GM18868 (cell line): ENCODE results near the gene KLK8.
"Not testable (repeated sequence)": the region's sequence is repeated elsewhere in the genome, so short reads cannot be mapped to it uniquely, and the experiment has no call there.

Experiments
- ATAC-seq: cut with Tn5 transposase; IDR thresholded peaks from one replicate; pipeline ENCODE4 v1.9.1; 2021; ENCODE audit warnings: mild to moderate bottlenecking, moderate library complexity; ENCODE audit not compliant: unreplicated experiment

Gene KLK8

DNA sequence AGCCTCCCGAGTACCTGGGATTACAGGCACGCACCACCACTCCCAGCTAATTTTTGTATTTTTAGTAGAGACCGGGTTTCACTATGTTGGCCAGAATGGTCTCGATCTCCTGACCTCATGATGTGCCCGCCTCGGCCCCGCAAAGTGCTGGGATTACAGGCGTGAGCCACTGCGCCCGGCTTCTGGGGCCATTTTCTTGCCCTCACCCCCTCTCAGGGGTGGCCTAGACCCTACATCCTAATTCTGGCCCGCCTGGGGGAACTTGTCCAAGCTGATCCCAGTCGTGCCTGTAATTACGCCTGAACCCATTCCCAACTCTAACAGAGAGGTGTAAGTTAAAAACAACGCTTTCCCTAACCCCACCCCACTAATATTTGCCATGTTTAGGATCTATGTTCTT, 17.0 kb downstream of the KLK8 start:
- ATAC-seq: not testable (repeated sequence)

DNA sequence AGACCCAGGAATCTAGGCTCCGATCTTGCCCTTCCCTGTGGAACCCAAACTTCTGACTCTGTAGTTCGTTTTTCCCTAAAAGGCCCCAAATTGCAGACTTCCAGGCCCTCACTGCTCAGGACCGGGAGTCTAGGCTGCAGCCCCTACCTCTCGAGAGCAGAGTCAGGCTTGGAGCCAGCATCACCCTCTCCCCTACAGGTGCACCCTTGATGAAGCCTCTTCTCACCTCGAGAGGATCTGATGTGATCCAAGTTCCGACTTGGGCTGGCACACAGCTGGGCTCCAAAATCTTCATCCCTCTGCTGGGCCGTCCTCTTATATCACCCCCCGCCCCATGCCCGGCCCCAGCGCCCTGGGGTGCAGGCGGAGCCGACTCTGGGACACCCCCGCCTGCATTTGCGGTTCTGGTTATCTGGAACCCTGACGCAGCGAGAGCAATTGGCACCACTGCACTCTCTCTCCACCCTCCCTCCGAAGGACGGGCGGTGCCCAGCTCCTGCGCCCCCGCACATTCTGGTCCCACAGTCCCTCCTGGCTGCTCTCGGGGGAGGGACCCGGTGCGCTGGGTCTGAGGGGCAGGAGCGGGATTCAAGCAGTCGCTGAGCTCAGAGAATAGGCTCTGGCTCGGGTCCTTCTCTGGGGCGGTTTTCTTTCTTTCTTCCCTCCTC, 17.6 kb downstream of the KLK8 start, which contains the start of gene KLK7:
KLK7 (minus strand) TSS at position 293 of the 668 bp plus-strand sequence. CDS start 1,518 bp downstream, outside the sequence.
- ATAC-seq: no peak

GRCh38 chr19:50982186-50982585, 19.2 kb downstream of the KLK8 start:
- ATAC-seq: no peak

DNA sequence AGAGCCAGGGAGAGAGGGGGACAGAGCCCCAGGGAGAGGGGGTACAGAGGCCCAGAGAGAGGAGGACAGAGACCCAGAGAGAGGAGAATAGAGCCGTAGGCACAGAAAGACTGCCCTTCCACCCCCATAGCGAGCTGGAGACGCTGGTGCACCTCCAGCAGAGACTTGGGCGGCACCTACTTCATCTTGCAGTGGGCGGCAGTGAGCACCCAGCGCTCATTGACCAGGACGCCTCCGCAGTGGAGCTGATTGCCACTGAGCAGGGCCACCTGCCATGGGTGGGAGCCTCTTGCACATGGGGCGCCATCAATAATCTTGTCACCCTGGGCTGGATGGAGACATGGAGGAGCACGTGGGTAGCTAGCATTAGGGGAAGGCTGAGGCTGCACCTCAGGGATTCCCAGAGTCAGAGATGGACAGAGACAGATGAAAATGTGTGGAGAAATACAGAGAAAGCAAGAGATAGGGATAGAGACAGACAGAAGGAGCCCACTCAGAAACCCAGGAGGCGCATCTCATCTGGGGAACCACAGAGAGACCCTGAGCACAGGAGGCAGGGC, 19.7 kb downstream of the KLK8 start:
- no peak for ATAC-seq

- ATAC-seq: no peak
These were observed 21.2 kb downstream of the KLK8 start for GRCh38 chr19:50980208-50980607.

- no peak for ATAC-seq
These were observed 21.6 kb downstream of the KLK8 start for GRCh38 chr19:50979758-50980157.

DNA sequence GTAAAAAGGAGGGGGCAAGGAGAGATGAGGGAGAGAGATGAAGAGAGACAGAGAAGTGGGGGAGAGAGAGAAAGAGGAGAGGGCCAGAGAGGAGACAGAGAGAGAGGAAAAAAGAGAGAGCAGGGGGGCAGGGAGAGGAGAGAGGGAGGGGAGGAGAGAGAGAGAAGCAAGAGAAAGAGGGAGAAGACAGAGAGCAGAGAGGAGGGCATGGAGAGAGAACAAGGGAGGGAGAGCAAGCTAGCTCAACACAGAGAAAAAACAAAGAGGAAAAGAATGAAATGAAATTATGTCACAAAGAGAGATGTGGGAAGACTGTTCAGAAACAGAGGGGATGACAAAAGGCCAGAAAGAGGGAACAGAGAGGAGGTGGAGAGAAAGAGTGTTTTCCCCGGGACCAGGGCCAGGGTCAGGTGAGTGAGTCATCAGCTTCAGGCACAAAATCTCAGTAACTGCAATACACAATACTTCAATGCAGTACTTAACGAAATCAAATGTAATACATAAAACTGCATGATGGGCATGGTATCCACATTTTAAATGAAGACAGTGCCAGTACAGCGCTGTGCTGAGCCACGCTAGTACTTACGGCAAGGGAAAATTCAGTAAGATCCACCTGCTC, 22.5 kb downstream of the KLK8 start:
- ATAC-seq: no peak

GRCh38 chr19:50977626-50978025, 23.8 kb downstream of the KLK8 start:
- ATAC-seq: no peak

DNA sequence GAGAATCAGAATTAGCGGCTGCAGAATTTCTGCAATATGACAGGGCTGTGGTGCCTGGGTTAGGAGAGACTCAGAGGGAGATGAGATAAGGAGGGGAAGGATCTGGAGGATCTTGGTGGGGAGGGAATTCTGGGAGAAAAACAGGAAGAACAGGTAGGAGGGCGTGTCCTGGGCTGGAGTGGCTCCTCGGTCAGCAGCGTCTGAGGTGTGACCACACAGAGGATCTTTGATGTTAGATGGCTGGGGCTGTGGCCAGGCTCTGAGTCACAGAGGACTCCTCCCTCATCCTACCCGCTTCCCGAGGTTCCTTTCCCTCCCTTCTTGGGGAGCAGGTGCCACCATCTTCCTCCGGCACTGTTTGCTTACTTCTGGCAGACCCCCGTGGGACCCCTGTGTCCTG, 25.6 kb downstream of the KLK8 start:
- ATAC-seq: no peak

- no peak for ATAC-seq
These were observed 26.5 kb downstream of the KLK8 start for GRCh38 chr19:50974702-50975556.

DNA sequence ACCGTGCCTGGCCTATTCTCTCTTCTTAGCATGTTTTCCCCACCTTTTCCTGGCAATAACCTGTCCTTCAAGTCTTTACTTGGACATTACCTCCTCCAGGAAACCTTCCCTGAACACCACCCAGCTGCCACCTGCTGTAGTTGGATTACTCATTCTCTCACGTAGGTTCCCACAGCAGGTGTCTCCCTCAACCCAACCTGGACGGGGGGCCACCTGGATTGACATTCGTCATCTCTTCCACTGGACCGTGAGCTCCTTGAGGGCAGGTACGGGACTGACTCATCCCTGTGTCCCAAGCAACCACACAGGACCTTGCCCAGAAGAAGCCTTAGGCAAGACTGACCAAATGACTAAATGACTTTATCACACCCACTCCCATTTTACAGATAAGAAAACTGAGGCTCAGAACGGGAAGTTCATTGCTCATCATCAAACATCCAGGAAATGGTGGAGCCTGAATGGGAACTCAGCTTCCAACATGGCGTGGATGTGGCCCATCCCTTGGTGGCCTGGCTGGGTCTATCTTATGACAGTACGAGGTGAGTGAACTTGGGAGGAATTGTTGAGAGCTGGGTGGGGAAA, 28.5 kb downstream of the KLK8 start:
- no peak for ATAC-seq

DNA sequence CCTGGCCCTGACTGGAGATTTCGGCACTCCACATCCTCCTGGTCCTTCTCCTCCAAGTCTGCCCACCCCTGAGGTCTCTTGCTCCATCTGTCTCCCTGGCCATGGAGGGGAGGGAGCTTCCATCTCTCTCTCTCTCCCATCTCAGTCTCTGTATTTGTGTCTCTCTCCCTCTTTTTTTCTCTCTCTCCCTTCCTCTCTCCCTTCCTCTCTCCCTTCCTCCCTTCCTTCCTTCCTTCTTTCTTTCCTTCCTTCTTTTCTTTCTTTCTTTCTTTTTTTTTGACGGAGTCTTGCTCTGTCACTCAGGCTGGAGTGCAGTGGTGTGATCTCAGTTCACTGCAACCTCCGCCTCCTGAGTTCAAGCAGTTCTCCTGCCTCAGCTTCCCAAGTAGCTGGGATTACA, 31.6 kb downstream of the KLK8 start:
- ATAC-seq: not testable (repeated sequence)

DNA sequence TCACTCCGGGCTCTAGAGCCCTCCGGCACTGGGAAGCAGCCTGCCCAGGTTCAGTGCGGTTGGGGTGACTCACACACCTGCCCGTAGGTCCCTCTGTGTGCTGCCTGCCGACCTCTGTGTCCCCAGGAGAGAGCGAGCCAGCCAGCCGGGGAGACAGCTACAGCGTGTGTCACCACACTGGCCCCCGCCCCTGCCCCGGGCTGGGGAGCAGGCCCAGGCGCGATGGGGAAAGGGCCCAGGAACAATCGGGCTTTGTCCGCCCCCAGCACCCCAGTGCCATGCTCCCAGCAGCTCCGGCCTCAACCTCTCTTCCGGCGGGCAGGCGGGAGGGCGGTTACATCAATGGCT, 32.0 kb downstream of the KLK8 start, which contains the start of gene KLK6:
KLK6 (minus strand) TSS at position 179 of the 348 bp plus-strand sequence. CDS start 1,487 bp downstream, outside the sequence.
- no peak for ATAC-seq

- no peak for ATAC-seq
These were observed 32.5 kb downstream of the KLK8 start for GRCh38 chr19:50968716-50969412.

DNA sequence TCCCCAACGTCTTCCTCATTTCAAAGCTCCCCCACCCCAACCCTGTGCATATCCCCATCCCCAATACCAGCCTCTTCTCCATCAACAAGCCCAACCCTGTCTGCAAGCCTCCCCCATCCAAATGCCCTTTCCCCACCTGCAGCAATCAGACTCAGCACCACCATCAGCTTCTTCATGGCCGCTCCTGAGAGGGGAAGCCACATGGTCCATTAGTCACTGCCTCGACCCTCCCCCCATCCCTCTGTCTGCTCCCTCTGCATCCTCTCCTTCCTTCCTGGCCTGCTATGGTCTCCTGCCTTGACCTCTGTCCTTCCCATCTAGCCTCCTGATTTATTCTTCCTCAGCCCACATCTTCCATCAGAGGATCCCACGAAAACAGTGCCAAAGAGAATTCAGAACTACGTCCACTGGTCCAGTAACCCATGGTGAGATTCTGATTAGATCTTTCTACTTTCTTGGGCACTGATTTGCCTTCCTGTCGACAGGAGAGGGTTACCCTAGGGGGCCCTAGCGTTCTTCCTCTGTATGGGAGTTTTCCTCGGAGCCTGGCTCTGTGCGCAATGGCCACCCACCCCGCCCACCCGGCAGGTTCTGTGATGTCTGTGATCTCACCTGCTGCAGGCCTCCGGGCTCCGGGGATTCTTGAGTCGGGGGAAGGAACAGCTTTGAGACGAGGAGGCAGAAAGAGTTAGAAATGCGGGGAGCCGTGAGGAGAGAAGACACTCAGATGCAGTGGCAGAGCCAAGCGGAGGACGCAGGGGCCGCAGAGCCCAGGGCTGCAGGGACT, 33.3 kb downstream of the KLK8 start:
- ATAC-seq: no peak

GRCh38 chr19:50964266-50964665, 37.1 kb downstream of the KLK8 start:
- ATAC-seq: no peak

DNA sequence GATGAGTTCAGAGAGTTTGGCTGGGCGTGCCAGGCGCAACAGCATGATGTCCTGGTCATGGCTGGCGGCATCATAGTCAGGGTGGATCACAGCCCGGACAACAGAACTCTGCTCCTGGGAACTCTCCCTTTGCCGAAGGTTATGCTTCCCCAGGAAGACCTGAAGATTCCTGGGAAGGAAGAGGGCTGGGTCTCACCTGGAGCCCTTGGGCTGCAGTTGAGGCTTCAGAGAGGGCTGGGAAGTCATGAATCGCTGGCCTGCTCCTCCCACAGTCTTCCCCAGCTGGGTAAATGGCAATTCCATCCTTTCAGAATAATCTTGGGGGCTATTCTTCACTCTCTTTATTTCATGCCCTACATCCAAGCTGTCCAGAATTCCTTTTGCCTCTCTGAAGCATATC, 38.0 kb downstream of the KLK8 start:
- no peak for ATAC-seq

DNA sequence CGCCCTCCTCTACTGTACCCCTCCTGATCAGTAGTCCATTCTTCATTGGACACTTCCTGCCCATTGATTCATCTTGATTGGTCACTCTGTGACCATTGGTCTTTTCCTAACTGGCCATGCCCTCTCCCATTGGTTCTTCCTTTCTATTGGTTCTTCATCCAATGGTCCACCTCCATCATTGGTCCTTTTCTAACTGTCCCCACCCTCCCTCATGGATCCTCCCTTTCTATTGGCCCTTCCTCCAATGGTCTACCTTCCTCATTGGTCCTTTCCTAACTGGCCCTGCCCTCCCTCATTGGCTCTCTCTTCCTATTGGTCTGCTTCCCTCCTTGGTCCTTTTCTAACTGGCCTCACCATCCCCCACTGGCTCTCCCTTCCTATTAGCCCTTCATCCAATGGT, 39.2 kb downstream of the KLK8 start:
- ATAC-seq: no peak

DNA sequence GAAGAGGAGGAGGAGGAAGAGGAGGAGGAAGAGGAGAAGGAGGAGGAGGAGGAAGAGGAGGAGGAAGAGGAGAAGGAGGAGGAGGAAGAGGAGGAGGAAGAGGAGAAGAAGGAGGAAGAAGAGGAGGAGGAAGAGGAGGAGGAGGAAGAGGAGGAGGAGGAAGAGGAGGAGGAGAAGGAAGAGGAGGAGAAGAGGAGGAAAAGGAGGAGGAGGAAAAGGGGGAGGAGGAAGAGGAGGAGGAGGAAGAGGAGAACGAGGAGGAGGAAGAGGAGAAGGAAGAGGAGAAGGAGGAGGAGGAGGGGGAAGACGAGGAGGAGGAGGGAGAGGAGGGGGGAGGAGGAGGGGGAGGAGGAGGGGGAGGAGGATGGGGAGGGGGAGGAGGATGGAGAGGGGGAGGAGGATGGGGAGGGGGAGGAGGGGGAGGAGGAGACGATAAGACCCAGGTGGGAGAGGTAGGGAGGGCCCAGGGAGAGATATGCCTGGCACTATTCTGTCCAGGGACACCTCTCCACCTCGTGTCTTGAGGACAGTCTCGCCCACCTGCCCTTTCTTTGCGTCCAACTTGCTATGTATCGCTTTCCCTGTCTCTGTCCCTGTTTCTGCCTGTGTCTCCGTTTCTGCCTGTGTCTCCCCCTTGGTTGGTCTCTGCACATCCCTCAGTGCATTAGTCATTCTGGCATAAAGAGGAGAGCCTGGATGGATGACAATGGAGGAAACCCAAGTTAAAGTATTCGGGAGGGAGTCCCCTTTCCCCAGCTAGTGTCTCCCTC, 41.5 kb downstream of the KLK8 start:
- ATAC-seq: no peak
